HG03558 (cell line): ENCODE data around the gene GPS2.
"Not testable (repeated sequence)": the region's sequence is repeated elsewhere in the genome, so short reads cannot be mapped to it uniquely, and the experiment has no call there.

ENCODE experiments used
- ATAC-seq: cut with Tn5 transposase; IDR thresholded peaks from one replicate; pipeline ENCODE4 v1.9.1; 2021; ENCODE audit warnings: moderate number of reproducible peaks; ENCODE audit not compliant: unreplicated experiment; ENCODE audit errors: extremely low read depth

The GPS2 gene

GRCh38 chr17:7340179-7340578, 25.0 kb upstream of the GPS2 start:
- no peak for ATAC-seq

GRCh38 chr17:7337600-7337999, 22.4 kb upstream of the GPS2 start:
- not testable (repeated sequence) for ATAC-seq

GRCh38 chr17:7336240-7337175, 21.3 kb upstream of the GPS2 start, which contains the start of gene ACAP1:
Gene ACAP1, plus strand, starts transcription at chr17:7336529. Its CDS starts 206 bp downstream, at chr17:7336735.
- no peak for ATAC-seq

DNA sequence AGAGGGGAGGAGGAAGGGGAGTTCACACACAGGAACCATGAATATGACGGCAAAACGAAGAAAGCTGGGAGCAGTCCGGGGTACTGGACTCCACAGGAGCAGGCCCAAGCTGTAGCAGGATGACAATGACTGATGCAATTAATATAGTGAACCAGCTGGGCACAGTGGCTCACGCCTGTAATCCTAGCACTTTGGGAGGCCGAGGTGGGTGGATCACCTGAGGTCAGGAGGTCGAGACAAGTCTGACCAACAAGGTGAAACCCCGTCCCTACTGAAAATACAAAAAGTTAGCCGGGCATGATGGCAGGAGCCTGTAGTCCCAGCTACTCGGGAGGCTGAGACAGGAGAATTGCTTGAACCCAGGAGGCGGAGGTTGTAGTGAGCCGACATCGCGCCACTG, 20.6 kb upstream of the GPS2 start:
- not testable (repeated sequence) for ATAC-seq

DNA sequence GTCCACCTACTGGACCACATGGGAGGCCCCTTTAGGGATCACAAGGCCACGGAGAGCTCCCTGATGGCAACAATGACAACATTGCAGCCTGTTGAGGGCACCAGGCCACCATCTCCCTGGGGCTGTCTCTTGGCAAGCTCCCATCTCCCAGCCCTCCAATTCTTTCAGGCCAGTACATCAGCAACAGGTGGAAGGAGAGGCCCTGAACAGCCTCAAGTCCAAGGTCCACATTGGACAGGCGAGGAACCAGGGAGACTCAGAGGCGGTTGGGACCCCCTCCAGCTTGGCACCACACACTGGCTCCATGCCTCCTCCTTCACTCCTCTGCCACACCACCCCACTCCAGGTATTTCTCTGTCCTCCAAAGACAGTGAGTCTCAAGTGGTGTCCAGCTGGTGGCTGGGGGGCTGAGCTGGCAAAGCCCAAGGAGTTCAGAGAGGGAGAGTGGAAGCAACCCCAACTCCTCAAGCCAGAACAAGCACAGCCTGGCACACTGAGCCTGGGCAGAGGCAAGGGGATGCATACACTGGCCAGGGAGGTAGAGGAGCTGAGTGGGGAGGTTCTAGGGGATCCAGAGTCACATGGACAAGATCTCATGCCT, 19.9 kb upstream of the GPS2 start:
- ATAC-seq, result no peak

DNA sequence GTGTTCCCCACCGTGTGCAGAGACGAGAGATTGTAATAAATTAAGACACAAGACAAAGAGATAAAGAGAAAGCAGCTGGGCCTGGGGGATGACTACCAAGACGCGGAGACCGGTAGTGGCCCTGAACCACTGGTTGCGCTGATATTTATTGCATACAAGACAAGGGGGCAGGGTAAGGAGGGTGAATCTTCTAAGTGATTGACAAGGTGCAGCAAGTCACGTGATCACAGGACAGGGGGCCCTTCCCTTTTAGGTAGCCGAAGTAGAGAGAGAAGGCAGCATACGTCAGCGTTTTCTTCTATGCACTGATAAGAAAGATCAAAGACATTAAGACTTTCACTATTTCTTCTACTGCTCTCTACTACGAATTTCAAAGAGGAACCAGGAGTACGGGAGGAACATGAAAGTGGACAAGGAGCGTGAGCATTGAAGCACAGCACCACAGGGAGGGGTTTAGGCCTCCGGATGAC, 17.5 kb upstream of the GPS2 start:
- ATAC-seq, result not testable (repeated sequence)

DNA sequence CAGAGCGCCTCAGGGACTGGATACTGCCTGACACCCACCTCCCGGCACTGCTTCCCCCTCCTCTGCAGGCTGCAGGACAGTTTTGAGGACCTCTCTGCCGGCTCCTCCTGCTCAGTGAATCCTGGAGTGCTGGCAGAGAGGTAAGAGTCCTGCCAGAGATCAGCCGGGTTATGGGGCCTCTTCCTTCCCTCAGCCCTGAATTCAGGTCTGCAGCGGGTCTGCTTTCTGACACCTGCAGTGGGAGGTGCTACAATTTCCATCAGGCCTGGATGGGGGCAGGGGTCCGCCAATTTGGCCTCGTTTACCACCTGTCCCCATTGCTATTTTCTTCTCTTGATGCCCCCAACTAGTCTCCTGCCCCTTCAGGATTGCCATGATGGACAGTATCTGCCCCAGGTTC, 17.0 kb upstream of the GPS2 start:
- no peak for ATAC-seq

GRCh38 chr17:7330638-7331015, 15.5 kb upstream of the GPS2 start:
- ATAC-seq, result no peak

DNA sequence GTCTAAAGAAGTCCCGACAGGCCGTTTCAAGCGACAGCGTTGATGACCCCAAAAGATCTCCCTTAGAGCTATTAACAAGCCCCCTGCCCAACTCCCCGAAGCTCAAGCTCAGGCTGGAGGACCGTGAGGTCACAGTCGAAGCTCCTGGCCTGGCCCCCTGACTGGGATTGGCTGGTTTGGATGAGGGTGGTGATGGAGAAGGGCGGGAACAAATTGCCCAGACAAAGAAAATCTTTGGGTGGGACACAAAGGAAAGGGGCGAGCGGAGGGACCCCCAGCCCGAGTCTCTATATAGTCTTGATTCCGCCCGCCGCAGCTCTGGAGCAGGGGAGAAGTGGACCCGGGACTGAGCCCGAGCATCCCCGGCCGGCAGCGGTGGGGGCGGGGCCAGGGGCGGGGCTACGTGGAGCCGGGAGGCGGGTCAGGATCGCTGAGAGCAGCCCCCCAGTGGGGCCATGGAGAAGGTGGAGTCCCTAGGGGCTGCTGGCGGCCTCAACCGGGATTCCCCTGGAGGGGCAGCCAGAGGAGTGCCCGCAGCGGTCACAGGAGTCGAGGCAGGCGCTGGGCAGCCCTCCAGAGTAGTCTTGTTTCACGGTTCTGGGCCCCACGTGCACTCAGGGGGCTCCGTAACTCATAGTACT, 15.0 kb upstream of the GPS2 start:
- peak; percentile 6 for ATAC-seq

GRCh38 chr17:7329374-7329996, 14.3 kb upstream of the GPS2 start:
- ATAC-seq, result peak; percentile 36

DNA sequence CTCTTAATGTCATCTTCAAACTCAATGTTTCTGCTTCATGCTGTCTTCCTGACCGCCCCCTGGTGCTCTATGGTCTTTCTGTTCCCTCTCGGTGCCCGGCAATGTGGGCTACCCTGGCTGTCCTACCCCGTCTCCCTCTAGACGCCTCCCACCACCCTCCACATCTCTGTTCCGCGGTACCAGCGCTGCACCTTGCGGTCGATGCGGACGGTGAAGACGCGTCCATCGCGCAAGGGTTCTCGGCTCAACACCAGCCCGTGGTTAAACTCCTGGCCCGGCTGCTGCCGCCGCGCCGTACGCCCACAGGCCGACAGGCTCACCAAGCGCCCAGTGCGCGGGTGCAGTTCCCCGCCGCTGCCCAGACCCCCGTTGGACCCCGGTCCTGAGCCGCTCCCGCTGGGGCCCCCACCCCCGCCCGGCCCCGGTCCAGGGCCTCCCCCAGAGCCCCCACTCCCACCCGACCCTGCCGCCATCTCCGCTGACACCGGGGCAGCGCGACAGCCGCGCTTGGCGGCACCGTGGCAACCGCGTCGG, 13.7 kb upstream of the GPS2 start, which contains the start of gene NEURL4:
NEURL4 (minus strand) TSS at position 496 of the 534 bp plus-strand sequence; CDS start at position 473, 23 bp downstream.
- ATAC-seq, result no peak

- no peak for ATAC-seq
These were observed 12.8 kb upstream of the GPS2 start for GRCh38 chr17:7328009-7328408.

DNA sequence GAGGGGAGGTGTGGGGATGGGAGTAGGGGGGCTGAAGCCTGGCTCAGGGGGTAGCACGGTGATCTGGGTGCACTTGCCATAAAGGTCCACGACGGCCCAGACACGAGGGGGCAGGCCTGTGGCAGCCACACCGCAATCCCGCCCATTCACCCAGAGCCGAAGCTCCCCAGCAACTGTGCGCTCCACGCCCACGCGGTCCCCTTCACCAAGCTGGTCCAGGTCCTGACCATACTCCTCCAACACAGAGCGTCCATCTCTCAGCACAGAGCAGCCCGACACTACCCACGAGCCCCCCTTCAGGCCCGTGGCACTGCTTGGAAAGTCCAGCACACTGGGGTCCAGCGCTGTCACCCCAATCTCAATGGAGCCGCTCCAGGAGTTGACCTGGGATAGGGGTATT, 12.3 kb upstream of the GPS2 start:
- ATAC-seq, result no peak

GRCh38 chr17:7327056-7327455, 11.9 kb upstream of the GPS2 start:
- ATAC-seq, result no peak

DNA sequence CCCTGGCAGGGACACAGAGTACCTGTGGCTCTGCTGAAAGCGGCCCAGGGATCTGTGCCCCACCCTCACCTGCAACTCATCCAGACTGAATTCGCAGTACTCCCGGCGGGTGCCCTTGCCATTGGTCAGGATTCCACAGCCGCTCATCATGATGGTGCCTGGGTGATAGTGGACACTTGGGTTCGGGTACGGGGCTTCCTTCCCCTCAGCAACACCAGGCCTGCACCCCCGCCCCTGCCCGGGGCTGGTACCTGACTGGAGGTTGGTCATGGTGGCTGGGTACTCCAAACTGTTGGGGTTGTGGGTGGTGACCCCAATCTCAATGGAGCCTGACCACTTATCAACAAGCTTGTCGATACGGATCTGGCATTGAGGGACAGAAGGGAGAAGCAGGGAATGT, 11.0 kb upstream of the GPS2 start:
- no peak for ATAC-seq

DNA sequence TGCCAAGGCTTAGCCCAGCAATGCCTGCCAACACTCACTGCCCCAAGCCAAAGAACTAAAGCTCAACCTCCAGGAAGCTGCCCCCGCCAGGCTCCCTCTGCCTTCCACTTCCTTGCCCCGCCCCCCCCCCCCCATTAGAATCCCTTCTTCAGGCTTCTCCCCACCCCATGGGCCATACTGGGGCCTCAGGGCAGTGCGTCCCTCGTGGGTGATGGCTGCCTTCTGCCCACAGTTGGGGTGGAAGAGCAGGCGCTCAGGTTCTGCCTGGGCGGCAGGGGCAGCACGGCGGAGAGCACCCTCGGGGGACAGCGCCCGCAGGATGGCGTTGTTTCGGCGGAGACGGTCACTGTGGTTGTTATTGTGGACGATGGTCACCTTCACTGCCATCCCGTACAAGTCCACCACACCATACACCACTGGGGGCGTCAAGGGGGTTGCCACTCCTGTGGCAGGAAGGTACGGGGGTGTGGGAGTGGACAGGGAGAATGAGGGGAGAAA, 9.9 kb upstream of the GPS2 start:
- ATAC-seq, result no peak

GRCh38 chr17:7324438-7324779, 9.2 kb upstream of the GPS2 start:
- no peak for ATAC-seq

DNA sequence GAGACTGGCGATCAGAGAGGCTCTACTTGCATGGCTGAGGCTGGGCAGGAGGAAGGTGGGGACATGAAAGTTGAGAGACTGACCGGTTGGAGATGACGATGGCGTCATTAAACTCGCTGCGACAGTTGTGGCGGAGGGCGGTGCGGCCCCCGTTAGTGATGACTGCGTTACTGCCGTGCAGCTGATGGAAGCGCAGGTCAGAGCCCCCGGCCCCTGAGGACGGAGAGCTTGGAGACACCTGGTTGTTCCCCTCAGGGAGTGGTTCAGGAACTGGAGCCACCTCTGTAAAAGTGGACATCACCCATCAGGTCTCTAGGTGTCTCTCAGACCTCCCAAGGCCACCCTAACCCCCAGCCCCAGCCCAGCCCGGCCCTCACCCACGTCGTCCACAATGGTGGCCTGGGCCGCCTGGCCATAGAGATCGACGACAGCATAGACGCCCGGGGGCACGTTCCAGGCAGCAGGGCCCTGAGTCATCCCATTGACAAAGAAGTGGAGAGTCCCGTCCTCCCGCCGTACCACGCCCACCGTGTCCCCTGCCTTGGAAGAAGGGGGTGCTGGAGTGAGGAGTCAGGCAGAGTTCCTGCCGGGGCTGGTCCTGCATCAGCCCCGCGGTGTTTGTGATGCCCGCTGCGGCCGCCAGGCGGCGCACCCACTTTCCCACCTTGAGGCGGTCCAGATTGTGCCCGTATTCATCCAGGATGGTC, 8.7 kb upstream of the GPS2 start:
- no peak for ATAC-seq

- no peak for ATAC-seq
These were observed 7.5 kb upstream of the GPS2 start for GRCh38 chr17:7322520-7323194.
